Heart left ventricle (tissue), 16 donors: ENCODE results near the gene DIP2C. TPM values are rescaled to one million over a fixed set of nuclear protein-coding genes. Genes with fewer than 3 reads are reported as not detected.
"Not testable (repeated sequence)": the region's sequence is repeated elsewhere in the genome, so short reads cannot be mapped to it uniquely, and the experiment has no call there.

Experiments used
- ATAC-seq, 4 donors: fragments of 200-7000 bp; cut with Tn5 transposase; one replicate each; pipeline ENCODE4 v1.9.1; 2020 to 2022; ENCODE audit warnings: moderate library complexity in 4 of 4, mild to moderate bottlenecking in 3 of 4, moderate number of reproducible peaks in 1 of 4
- DNase-seq, 5 donors: peaks; one replicate each; pipeline ENCODE4 v3.0.0-alpha.2; 2020
- H3K27ac ChIP-seq, 12 donors: fragments of 200-600 bp; sonication (generic) in 4 of 12; one replicate each; pipeline versions ENCODE4 v1.5.0 to v1.8.0; 2016 to 2022; ENCODE audit warnings: mild to moderate bottlenecking in 2 of 12
- H3K27me3 ChIP-seq, 9 donors: fragments of 200-600 bp; sonication (generic) in 2 of 9; one replicate each; pipeline versions ENCODE4 v1.5.1 to v1.8.0; 2016 to 2022; ENCODE audit warnings: mild to moderate bottlenecking in 3 of 9
- H3K36me3 ChIP-seq, 9 donors: fragments of 200-600 bp; sonication (generic) in 2 of 9; one replicate each; pipeline versions ENCODE4 v1.5.0 to v1.8.0; 2018 to 2022; ENCODE audit warnings: mild to moderate bottlenecking in 2 of 9
- H3K4me1 ChIP-seq, 12 donors: fragments of 200-600 bp; sonication (generic) in 4 of 12; one replicate each; pipeline versions ENCODE4 v1.5.0 to v1.8.0; 2016 to 2022; ENCODE audit warnings: mild to moderate bottlenecking in 3 of 12
- H3K4me3 ChIP-seq, 12 donors: fragments of 200-600 bp; sonication (generic) in 4 of 12; one replicate each; pipeline versions ENCODE4 v1.5.0 to v1.8.0; 2017 to 2022; ENCODE audit warnings: mild to moderate bottlenecking in 9 of 12, moderate library complexity in 4 of 12
- H3K9me3 ChIP-seq, 12 donors: fragments of 200-600 bp; sonication (generic) in 4 of 12; one replicate each; pipeline versions ENCODE4 v1.5.0 to v1.8.0; 2016 to 2022; ENCODE audit warnings: mild to moderate bottlenecking in 1 of 12
- CTCF ChIP-seq, 12 donors: fragments of 200-600 bp; sonication (generic) in 4 of 12; IDR thresholded peaks; one replicate each; pipeline versions ENCODE4 v1.5.0 to v1.8.0; 2018 to 2022; ENCODE audit warnings: antibody characterized with exemption in 12 of 12, mild to moderate bottlenecking in 5 of 12
- POLR2A ChIP-seq, 2 donors: fragments of 450-650 bp; IDR thresholded peaks; one replicate each; pipeline ENCODE4 v1.6.1; 2017; ENCODE audit warnings: antibody characterized with exemption in 2 of 2, mild to moderate bottlenecking in 2 of 2, moderate library complexity in 2 of 2
- WGBS, 4 donors: extraction: QIAGEN DNeasy Blood & Tissue Kit in 2 of 4; methylation state at CpG; one replicate each; pipeline versions ENCODE4 v1.1.5 to v1.1.7; 2013 to 2018; 5-methylcytosine and 5-hydroxymethylcytosine counted together
- intact Hi-C, 10 donors: fragments of 100-400 bp; cut with DNase I; formaldehyde crosslinking; loops; one replicate each; pipeline versions ENCODE4 v1.11.1 to v1.14.2; 2022
- polyA plus RNA-seq, 2 donors: library from polyadenylated mRNA; stranded (reverse); fragments of 200-250 nt; gene quantifications; one replicate each; pipeline ENCODE4 v1.2.3, GENCODE V29; 2013
- total RNA-seq, 9 donors: library from RNA; depleted of rRNA in 2 of 9; stranded (reverse); fragments of >200 nt in 2 of 9; fragmentation: NEBNext Ultra II Directional in 3 of 9; extraction: Animal tissue kit (Norgen Biotek cat#: 25700) in 3 of 9; gene quantifications; one replicate each; pipeline versions ENCODE4 v1.1.0 to v1.2.4, GENCODE V29; 2016 to 2023
- donor health status: ischemic (EF 13 %, LVEDD 7.1; RV severe dilation, severe dysfunction).
- donor health status: healthy with polysubstance abuse.
- donor health status: DM: no; HTN: yes; CAD: no.
- donor health status: DM: no; HTN: no; CAD: no.
- donor health status: ischemic (EF 25% LVEDD 6.9; RV normal size, moderate dysfunction).
- donor health status: ischemic (EF 25% LVEDD 5.7; RV mildly dilated, moderate dysfunction).
- donor health status: healthy.
- donor health status: DM: yes; HTN: yes; CAD: no.
- donor health status: ischemic (EF 35%, LVEDD 5.7; RV mildly dilated, moderate dysfunction).
- donor health status: nonischemic (EF 11% LVEDD 7.7; RV severe dilation, severe dysfunction).
- donor health status: DM: yes; HTN: yes; CAD: no.
- donor health status: PGD.
- donor health status: ischemic (EF 29% LVEDD 5.4; RV normal size, mild dysfunction).
- donor health status: nonischemic (EF 23%, LVEDD 6.1; RV moderate dilation, normal function).

DIP2C gene
- total and polyA plus RNA-seq, 11 donors, result 7.4 to 43.1 (median 28.5) TPM

- Histone ChIP-seq H3K9me3 (peaks cover 0 to 11% (median 5%) of the 10 kb centered on the region in 12 donors), H3K4me3 (peak overlapping the region in 10 of 12 donors; percentile 6 to 47 (median 28)), H3K27me3 (no peaks in the 10 kb centered on the region), H3K36me3 (no peaks in the 10 kb centered on the region), H3K27ac (peak overlapping the region in 11 of 12 donors; percentile 15 to 89 (median 61)), H3K4me1 (peaks cover 0 to 55% (median 31%) of the 10 kb centered on the region in 12 donors)
- TF ChIP-seq POLR2A (IDR thresholded peaks at IDR 0.05), result no peak
- TF ChIP-seq CTCF (IDR thresholded peaks at IDR 0.05), result no peak
- DNase-seq (no peak), ATAC-seq (peak; percentile 27 to 74 (median 44))
- 53 to 66% (median 56%) methylated on average over 21 to 24 of the region's 24 CpGs for WGBS, 4 donors
- intact Hi-C loops, result no loop called here
These were observed 39.5 kb downstream of the DIP2C start for GRCh38 chr10:649798-650440.

GRCh38 chr10:649445-649797, 40.0 kb downstream of the DIP2C start:
- H3K36me3 ChIP-seq, result no peaks in the 10 kb centered on the region
- peak overlapping the region in 7 of 12 donors; percentile 51 to 89 (median 62) for H3K27ac ChIP-seq
- H3K9me3 ChIP-seq, result peaks cover 0 to 16% (median 10%) of the 10 kb centered on the region in 12 donors
- WGBS, 4 donors, result 80 to 86% (median 84%) methylated on average over 4 of the region's 4 CpGs
- DNase-seq, result no peak
- intact Hi-C loops, result no loop called here
- no peak overlapping the region for H3K4me3 ChIP-seq
- no peaks in the 10 kb centered on the region for H3K27me3 ChIP-seq
- ATAC-seq, result no peak
- no peak for TF ChIP-seq POLR2A (IDR thresholded peaks at IDR 0.05)
- TF ChIP-seq CTCF (IDR thresholded peaks at IDR 0.05), result no peak
- H3K4me1 ChIP-seq, result peaks cover 0 to 50% (median 27%) of the 10 kb centered on the region in 12 donors

- WGBS, 4 donors, result 92 to 97% (median 95%) methylated on average over 15 of the region's 15 CpGs
- peaks cover 0 to 34% (median 21%) of the 10 kb centered on the region in 12 donors for H3K4me1 ChIP-seq
These were observed 42.4 kb downstream of the DIP2C start for GRCh38 chr10:647019-647418.

DNA sequence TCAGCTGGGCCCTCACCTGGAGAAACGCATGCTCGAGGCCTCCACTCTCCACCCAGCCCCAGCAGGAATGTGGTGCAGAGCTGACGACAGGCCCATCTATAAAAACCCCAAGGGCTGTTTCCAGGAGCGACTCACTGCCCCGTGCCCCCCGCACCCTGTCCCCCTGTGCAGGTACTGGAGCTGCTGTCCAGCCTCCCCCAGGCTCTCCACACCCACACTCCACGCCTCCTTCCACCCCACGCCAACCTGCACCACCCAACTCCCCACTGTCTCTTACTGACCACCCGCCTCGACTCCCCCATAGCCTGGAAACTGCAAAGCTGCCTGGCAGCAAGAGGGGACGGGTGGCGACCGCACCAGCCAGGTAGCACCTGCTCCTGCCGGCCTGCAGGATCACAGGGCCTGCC, 43.3 kb downstream of the DIP2C start:
- intact Hi-C loops, result no loop called here
- 82 to 89% (median 87%) methylated on average over 13 to 14 of the region's 14 CpGs for WGBS, 4 donors
- Histone ChIP-seq H3K27ac (peak overlapping the region in 1 of 12 donors; percentile 56), H3K4me1 (peaks cover 0 to 31% (median 15%) of the 10 kb centered on the region in 12 donors), H3K27me3 (no peaks in the 10 kb centered on the region), H3K36me3 (no peaks in the 10 kb centered on the region), H3K4me3 (no peak overlapping the region), H3K9me3 (peaks cover 0 to 18% (median 10%) of the 10 kb centered on the region in 12 donors)
- TF ChIP-seq POLR2A (IDR thresholded peaks at IDR 0.05) (no peak), CTCF (IDR thresholded peaks at IDR 0.05) (no peak)
- DNase-seq (no peak), ATAC-seq (no peak)

More at GRCh38 chr10:647019-647418, 42.4 kb downstream of the DIP2C start:
- H3K4me3 ChIP-seq, H3K36me3 ChIP-seq, H3K27me3 ChIP-seq, intact Hi-C loops, ATAC-seq, DNase-seq: not testable (repeated sequence)
- Histone ChIP-seq H3K27ac (peak overlapping the region in 1 of 12 donors; percentile 56), H3K9me3 (peaks cover 0 to 18% (median 10%) of the 10 kb centered on the region in 12 donors)
